Activated CD4-positive, alpha-beta T cell treated with anti-CD3 and anti-CD28 coated beads, Interleukin-2, amount 10 ng/mL, durations not matched to agents 7 days and 5 days (primary cell): ENCODE data around the gene CDH11. TPM values are rescaled to one million over a fixed set of nuclear protein-coding genes. Genes with fewer than 3 reads are reported as not detected.

Source experiments
- CTCF ChIA-PET: fragments of 350-600 bp; sonication (Branson Sonifier 250); formaldehyde crosslinking; loops from one replicate; lab custom pipeline; 2021; ENCODE audit warnings: antibody characterized with exemption; lab: Charles Lee
- POLR2A ChIA-PET: fragments of 350-600 bp; sonication (Branson Sonifier 250); formaldehyde crosslinking; loops from one replicate; lab custom pipeline; 2021; ENCODE audit warnings: antibody characterized with exemption; lab: Charles Lee
- DNase-seq: peaks from one replicate; pipeline ENCODE4 v3.0.0-alpha.2; 2020
- H3K27ac Mint-ChIP-seq: one replicate; pipeline ENCODE4 v1.8.0; 2021; ENCODE audit warnings: mild to moderate bottlenecking, moderate library complexity, mixed read lengths
- H3K27me3 Mint-ChIP-seq: one replicate; pipeline ENCODE4 v1.8.0; 2021; ENCODE audit warnings: mixed read lengths
- H3K36me3 Mint-ChIP-seq: one replicate; pipeline ENCODE4 v1.8.0; 2021; ENCODE audit warnings: low read depth, mixed read lengths
- H3K4me1 Mint-ChIP-seq: one replicate; pipeline ENCODE4 v1.8.0; 2021; ENCODE audit warnings: mixed read lengths
- H3K4me3 Mint-ChIP-seq: one replicate; pipeline ENCODE4 v1.8.0; 2021; ENCODE audit warnings: mild to moderate bottlenecking, moderate library complexity, mixed read lengths
- H3K9me3 Mint-ChIP-seq: one replicate; pipeline ENCODE4 v1.8.0; 2021; ENCODE audit warnings: mixed read lengths
- total RNA-seq, 2 experiments: library from RNA; stranded (reverse); gene quantifications; one replicate each; pipeline ENCODE4 v1.2.3, GENCODE V29; 2021

The CDH11 gene
- total RNA-seq, 2 experiments from 2014 or later, result not detected

GRCh38 chr16:65075877-65076276 is 46.0 kb downstream of the CDH11 start:
- Mint-ChIP-seq H3K27me3 (no peaks in the 10 kb centered on the region), H3K4me3 (no peak overlapping the region), H3K9me3 (peaks cover 5% of the 10 kb centered on the region), H3K36me3 (no peaks in the 10 kb centered on the region), H3K4me1 (no peaks in the 10 kb centered on the region), H3K27ac (no peak overlapping the region)
- DNase-seq, result no peak
- ChIA-PET CTCF (no interaction called here), POLR2A (no interaction called here)

DNA sequence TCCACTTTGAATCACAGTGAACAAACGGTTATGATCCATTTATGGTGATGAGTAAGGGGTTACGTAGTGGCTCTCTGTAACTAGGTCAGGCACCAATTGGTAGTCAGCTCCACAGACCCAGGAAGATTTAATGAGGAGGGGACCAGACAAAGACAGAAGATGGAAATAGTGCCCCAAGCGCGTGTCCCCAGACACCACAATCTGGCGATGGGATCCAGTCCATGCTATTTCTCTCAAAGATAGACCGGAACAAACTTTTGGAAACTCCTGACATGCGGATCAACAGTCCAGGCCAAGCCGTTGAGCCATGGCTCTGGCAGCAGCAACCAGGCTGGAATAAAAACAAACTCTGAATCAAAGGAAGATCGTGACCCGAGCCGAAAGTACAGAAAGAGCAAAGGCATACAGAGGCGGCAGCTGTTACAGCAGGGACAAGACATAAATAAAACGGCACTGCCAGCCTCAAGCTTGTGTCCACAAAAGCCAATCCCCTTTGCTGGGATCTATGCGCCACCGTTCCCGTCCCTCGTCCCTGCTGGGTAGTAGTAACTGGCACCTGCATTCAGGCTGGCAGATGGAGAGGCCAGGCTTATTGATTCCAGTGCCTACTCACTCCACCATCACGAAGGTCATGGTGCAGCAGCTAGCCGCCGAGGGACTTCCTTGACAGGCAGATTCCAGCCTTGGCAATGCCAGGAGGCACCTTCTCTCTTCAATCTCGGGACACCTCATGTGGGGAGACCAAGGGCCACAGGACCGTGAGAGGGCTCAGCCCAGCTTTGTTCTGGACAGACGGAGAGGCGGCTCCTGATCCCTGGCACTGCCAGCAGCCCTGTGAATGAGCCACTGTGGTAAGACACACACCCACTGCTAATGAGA is 50.2 kb downstream of the CDH11 start:
- POLR2A ChIA-PET, result no interaction called here
- H3K4me1 Mint-ChIP-seq, result no peaks in the 10 kb centered on the region
- H3K36me3 Mint-ChIP-seq, result no peaks in the 10 kb centered on the region
- no peaks in the 10 kb centered on the region for H3K27me3 Mint-ChIP-seq
- DNase-seq, result no peak
- CTCF ChIA-PET, result no interaction called here
- H3K4me3 Mint-ChIP-seq, result no peak overlapping the region
- peaks cover 5% of the 10 kb centered on the region for H3K9me3 Mint-ChIP-seq
- H3K27ac Mint-ChIP-seq, result no peak overlapping the region

GRCh38 chr16:65070831-65071432 is 50.9 kb downstream of the CDH11 start:
- ChIA-PET POLR2A (no interaction called here), CTCF (no interaction called here)
- Mint-ChIP-seq H3K36me3 (no peaks in the 10 kb centered on the region), H3K27me3 (no peaks in the 10 kb centered on the region), H3K9me3 (peaks cover 5% of the 10 kb centered on the region), H3K27ac (no peak overlapping the region), H3K4me1 (no peaks in the 10 kb centered on the region), H3K4me3 (no peak overlapping the region)
- no peak for DNase-seq

GRCh38 chr16:65069766-65070165 is 52.1 kb downstream of the CDH11 start:
- Mint-ChIP-seq H3K4me3 (no peak overlapping the region), H3K4me1 (no peaks in the 10 kb centered on the region)

GRCh38 chr16:65069065-65069464 is 52.8 kb downstream of the CDH11 start:
- no peaks in the 10 kb centered on the region for H3K27me3 Mint-ChIP-seq

More at GRCh38 chr16:65069766-65070165, 52.1 kb downstream of the CDH11 start:
- ChIA-PET CTCF (no interaction called here), POLR2A (no interaction called here)
- Mint-ChIP-seq H3K27ac (no peak overlapping the region), H3K9me3 (peaks cover 5% of the 10 kb centered on the region), H3K36me3 (no peaks in the 10 kb centered on the region), H3K27me3 (no peaks in the 10 kb centered on the region)
- no peak for DNase-seq

GRCh38 chr16:65068151-65068740 is 53.6 kb downstream of the CDH11 start:
- Mint-ChIP-seq H3K4me1 (no peaks in the 10 kb centered on the region), H3K4me3 (no peak overlapping the region), H3K36me3 (no peaks in the 10 kb centered on the region), H3K27ac (no peak overlapping the region), H3K9me3 (peaks cover 5% of the 10 kb centered on the region), H3K27me3 (no peaks in the 10 kb centered on the region)
- DNase-seq, result no peak
- CTCF ChIA-PET, result no interaction called here
- POLR2A ChIA-PET, result no interaction called here

More at GRCh38 chr16:65069065-65069464, 52.8 kb downstream of the CDH11 start:
- CTCF ChIA-PET, result no interaction called here
- POLR2A ChIA-PET, result no interaction called here
- DNase-seq, result no peak
- H3K4me3 Mint-ChIP-seq, result no peak overlapping the region
- H3K36me3 Mint-ChIP-seq, result no peaks in the 10 kb centered on the region
- H3K4me1 Mint-ChIP-seq, result no peaks in the 10 kb centered on the region
- no peak overlapping the region for H3K27ac Mint-ChIP-seq
- peaks cover 5% of the 10 kb centered on the region for H3K9me3 Mint-ChIP-seq

DNA sequence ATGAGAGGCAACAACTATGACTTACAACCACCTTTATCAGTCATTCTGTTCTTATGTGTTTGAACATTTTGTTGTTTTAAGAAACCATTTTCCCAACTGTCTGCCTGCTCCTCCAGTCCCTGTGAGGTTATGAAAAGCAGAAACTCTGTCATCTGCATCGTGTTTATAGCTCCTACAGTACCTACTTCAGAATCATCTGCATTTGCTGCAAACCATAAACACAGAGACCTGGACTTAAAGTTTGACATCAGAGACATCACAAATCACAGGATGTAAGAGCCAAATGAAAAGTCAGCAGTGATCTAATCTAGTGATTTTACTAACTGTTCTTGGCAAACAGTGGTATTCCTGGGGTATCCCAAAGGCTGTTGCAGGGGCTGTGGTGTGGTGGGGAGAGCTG is 55.2 kb downstream of the CDH11 start:
- H3K27ac Mint-ChIP-seq, result no peak overlapping the region
- peaks cover 5% of the 10 kb centered on the region for H3K9me3 Mint-ChIP-seq
- DNase-seq, result no peak
- ChIA-PET POLR2A (no interaction called here), CTCF (no interaction called here)
- no peaks in the 10 kb centered on the region for H3K27me3 Mint-ChIP-seq
- H3K4me3 Mint-ChIP-seq, result no peak overlapping the region
- no peaks in the 10 kb centered on the region for H3K36me3 Mint-ChIP-seq
- H3K4me1 Mint-ChIP-seq, result no peaks in the 10 kb centered on the region

- POLR2A ChIA-PET, result no interaction called here
- Mint-ChIP-seq H3K4me1 (no peaks in the 10 kb centered on the region), H3K27me3 (no peaks in the 10 kb centered on the region), H3K36me3 (no peaks in the 10 kb centered on the region), H3K4me3 (no peak overlapping the region), H3K27ac (no peak overlapping the region), H3K9me3 (no peaks in the 10 kb centered on the region)
- CTCF ChIA-PET, result no interaction called here
- no peak for DNase-seq
Observed at GRCh38 chr16:65065031-65065430, 56.8 kb downstream of the CDH11 start.

GRCh38 chr16:65064131-65064530 is 57.7 kb downstream of the CDH11 start:
- no peaks in the 10 kb centered on the region for H3K27me3 Mint-ChIP-seq
- no peaks in the 10 kb centered on the region for H3K9me3 Mint-ChIP-seq
- ChIA-PET POLR2A (no interaction called here), CTCF (no interaction called here)
- H3K4me3 Mint-ChIP-seq, result no peak overlapping the region
- no peak for DNase-seq
- no peaks in the 10 kb centered on the region for H3K4me1 Mint-ChIP-seq
- no peak overlapping the region for H3K27ac Mint-ChIP-seq
- H3K36me3 Mint-ChIP-seq, result no peaks in the 10 kb centered on the region

DNA sequence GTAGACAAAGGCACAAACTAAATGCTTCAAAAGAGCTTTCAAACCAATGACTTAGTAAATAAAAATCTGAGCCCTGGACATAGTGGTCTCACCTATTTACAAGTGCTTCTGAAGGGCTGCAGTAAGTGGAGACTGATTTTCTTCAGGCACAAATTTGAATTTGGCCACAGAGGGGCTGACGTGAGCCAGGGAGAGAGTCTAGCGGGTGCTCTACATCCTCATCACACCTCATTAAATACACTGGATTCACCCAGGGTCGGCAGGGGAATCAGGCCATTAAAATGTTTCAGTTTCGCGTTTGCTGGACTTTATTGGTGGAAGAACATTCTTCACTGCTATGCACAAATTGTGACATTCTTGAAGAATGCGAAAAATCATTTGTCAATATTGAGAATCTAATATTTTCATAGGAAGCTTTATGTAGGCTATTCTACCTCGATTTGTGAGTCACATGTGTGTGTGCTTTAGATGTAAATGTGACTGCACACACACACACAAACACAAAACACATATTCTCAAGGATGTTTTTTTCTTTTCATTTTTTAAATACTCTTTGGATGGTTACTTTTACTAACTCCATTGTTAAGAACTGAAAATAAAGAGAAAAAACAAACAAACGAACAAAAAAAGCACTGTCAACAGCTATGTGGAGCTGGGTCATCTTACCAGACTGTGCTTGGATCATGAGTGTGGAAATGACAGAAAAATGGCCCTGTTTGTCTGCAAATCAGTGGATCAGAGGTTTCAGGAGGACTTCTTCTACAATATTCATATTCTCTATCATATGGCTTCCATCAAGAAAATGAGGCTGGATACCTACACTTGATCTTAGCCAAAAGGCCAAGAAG is 58.9 kb downstream of the CDH11 start:
- no peak overlapping the region for H3K27ac Mint-ChIP-seq
- CTCF ChIA-PET, result no interaction called here
- DNase-seq, result no peak
- POLR2A ChIA-PET, result no interaction called here
- no peaks in the 10 kb centered on the region for H3K4me1 Mint-ChIP-seq
- H3K4me3 Mint-ChIP-seq, result no peak overlapping the region
- H3K9me3 Mint-ChIP-seq, result no peaks in the 10 kb centered on the region
- H3K27me3 Mint-ChIP-seq, result no peaks in the 10 kb centered on the region
- no peaks in the 10 kb centered on the region for H3K36me3 Mint-ChIP-seq

- no peaks in the 10 kb centered on the region for H3K9me3 Mint-ChIP-seq
- POLR2A ChIA-PET, result no interaction called here
- H3K27me3 Mint-ChIP-seq, result no peaks in the 10 kb centered on the region
- H3K27ac Mint-ChIP-seq, result no peak overlapping the region
- CTCF ChIA-PET, result no interaction called here
- no peak overlapping the region for H3K4me3 Mint-ChIP-seq
- H3K4me1 Mint-ChIP-seq, result no peaks in the 10 kb centered on the region
- no peaks in the 10 kb centered on the region for H3K36me3 Mint-ChIP-seq
- no peak for DNase-seq
Observed at GRCh38 chr16:65061935-65062518, 59.8 kb downstream of the CDH11 start.

DNA sequence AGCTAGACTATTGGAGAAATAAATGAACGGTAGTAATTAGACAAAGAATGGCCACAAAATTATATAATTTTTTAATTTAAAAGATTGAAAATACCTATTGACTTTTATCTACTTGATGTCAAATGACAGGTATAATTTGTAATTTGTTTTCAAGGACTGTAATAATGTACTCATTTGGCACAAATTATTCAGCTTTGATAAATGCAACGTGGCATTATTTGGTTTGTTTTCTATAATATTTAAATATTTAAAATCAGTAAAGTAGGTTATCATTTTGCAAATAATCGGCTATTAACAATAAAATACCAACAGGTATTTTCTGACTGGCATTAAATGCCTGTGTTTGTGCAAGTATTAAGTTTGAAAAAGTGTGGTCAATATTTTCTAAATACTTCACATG is 60.6 kb downstream of the CDH11 start:
- H3K4me3 Mint-ChIP-seq, result no peak overlapping the region
- ChIA-PET CTCF (no interaction called here), POLR2A (no interaction called here)

More for the DNA sequence above, 60.6 kb downstream of the CDH11 start:
- Mint-ChIP-seq H3K27ac (no peak overlapping the region), H3K9me3 (no peaks in the 10 kb centered on the region), H3K36me3 (no peaks in the 10 kb centered on the region), H3K27me3 (no peaks in the 10 kb centered on the region), H3K4me1 (no peaks in the 10 kb centered on the region)
- no peak for DNase-seq
